Peyer's patch (tissue), 4 donors: ENCODE results near the gene COL5A2. TPM values are rescaled to one million over a fixed set of nuclear protein-coding genes. Genes with fewer than 3 reads are reported as not detected.

ENCODE experiments used
- DNase-seq, 3 donors: peaks; one replicate each; pipeline ENCODE4 v3.0.0-alpha.2; 2017 to 2019
- H3K27ac ChIP-seq, 4 donors: fragments of 200-600 bp; sonication (generic); one replicate each; pipeline ENCODE4 v1.5.1; 2016 to 2019
- H3K27me3 ChIP-seq, 2 donors: fragments of 200-600 bp; sonication (generic); one replicate each; pipeline ENCODE4 v1.5.1; 2019
- H3K36me3 ChIP-seq, 3 donors: fragments of 200-600 bp; sonication (generic); one replicate each; pipeline ENCODE4 v1.5.1; 2016 to 2019
- H3K4me1 ChIP-seq, 4 donors: fragments of 200-600 bp; sonication (generic); one replicate each; pipeline ENCODE4 v1.5.1; 2016 to 2019
- H3K4me3 ChIP-seq, 4 donors: fragments of 200-600 bp; sonication (generic); 1 replicate in 3 of 4; 2 replicates in 1 of 4; pipeline ENCODE4 v1.5.1; 2016 to 2019; ENCODE audit warnings: mild to moderate bottlenecking in 1 of 4
- H3K9me3 ChIP-seq, 4 donors: fragments of 200-600 bp; sonication (generic); one replicate each; pipeline ENCODE4 v1.5.1; 2016 to 2019; ENCODE audit warnings: mild to moderate bottlenecking in 1 of 4
- POLR2A ChIP-seq, 2 donors: fragments of 450-650 bp; IDR thresholded peaks; one replicate each; pipeline ENCODE4 v1.5.1; 2017; ENCODE audit warnings: antibody characterized with exemption in 2 of 2, mild to moderate bottlenecking in 2 of 2, moderate library complexity in 2 of 2
- total RNA-seq, 4 donors: library from RNA; depleted of rRNA; stranded (reverse); fragments of >200 nt; gene quantifications; one replicate each; pipeline ENCODE4 v1.1.0, GENCODE V29; 2016
- TF ChIP-seq, protein P1 (sequence below), 6 experiments: fragments of 450-650 bp in 4 of 6; fragments of 200-600 bp in 2 of 6; sonication (generic) in 1 of 6; IDR thresholded peaks; one replicate each; pipeline ENCODE4 v1.5.1; 2017 to 2019; ENCODE audit warnings: antibody characterized with exemption in 6 of 6, mild to moderate bottlenecking in 3 of 6, moderate library complexity in 1 of 6

Gene COL5A2
- total RNA-seq, 4 donors from 2014 or later = 10.2 to 53.6 (median 12.2) TPM

DNA sequence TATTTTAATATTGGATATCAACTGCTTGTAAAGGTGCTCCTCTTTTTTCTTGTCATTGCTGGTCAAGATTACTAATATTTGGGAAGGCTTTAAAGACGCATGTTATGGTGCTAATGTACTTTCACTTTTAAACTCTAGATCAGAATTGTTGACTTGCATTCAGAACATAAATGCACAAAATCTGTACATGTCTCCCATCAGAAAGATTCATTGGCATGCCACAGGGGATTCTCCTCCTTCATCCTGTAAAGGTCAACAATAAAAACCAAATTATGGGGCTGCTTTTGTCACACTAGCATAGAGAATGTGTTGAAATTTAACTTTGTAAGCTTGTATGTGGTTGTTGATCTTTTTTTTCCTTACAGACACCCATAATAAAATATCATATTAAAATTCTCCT is 167.2 kb downstream of the COL5A2 start:
- no peak for DNase-seq
- Histone ChIP-seq H3K27me3 (no peaks in the 10 kb centered on the region), H3K4me1 (no peaks in the 10 kb centered on the region), H3K27ac (no peak overlapping the region), H3K36me3 (peaks cover 0 to 14% (median 0%) of the 10 kb centered on the region in 3 donors), H3K4me3 (no peak overlapping the region), H3K9me3 (no peaks in the 10 kb centered on the region)
- no peak for TF ChIP-seq POLR2A (IDR thresholded peaks at IDR 0.05)
- TF ChIP-seq, protein P1, sequence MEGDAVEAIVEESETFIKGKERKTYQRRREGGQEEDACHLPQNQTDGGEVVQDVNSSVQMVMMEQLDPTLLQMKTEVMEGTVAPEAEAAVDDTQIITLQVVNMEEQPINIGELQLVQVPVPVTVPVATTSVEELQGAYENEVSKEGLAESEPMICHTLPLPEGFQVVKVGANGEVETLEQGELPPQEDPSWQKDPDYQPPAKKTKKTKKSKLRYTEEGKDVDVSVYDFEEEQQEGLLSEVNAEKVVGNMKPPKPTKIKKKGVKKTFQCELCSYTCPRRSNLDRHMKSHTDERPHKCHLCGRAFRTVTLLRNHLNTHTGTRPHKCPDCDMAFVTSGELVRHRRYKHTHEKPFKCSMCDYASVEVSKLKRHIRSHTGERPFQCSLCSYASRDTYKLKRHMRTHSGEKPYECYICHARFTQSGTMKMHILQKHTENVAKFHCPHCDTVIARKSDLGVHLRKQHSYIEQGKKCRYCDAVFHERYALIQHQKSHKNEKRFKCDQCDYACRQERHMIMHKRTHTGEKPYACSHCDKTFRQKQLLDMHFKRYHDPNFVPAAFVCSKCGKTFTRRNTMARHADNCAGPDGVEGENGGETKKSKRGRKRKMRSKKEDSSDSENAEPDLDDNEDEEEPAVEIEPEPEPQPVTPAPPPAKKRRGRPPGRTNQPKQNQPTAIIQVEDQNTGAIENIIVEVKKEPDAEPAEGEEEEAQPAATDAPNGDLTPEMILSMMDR (IDR thresholded peaks at IDR 0.05) = no peak

DNA sequence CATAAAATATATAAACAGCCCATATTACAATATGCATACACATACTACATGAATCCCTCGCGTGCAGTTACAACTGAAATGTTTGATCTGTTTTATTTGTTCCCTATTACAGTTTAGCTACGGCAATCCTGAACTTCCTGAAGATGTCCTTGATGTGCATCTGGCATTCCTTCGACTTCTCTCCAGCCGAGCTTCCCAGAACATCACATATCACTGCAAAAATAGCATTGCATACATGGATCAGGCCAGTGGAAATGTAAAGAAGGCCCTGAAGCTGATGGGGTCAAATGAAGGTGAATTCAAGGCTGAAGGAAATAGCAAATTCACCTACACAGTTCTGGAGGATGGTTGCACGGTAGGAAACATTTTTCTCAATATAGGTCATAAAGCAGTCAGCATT is 169.0 kb downstream of the COL5A2 start:
- Histone ChIP-seq H3K9me3 (no peaks in the 10 kb centered on the region), H3K27ac (no peak overlapping the region), H3K4me3 (no peak overlapping the region), H3K4me1 (no peaks in the 10 kb centered on the region), H3K36me3 (peaks cover 0 to 14% (median 0%) of the 10 kb centered on the region in 3 donors), H3K27me3 (no peaks in the 10 kb centered on the region)
- TF ChIP-seq, protein P1 (IDR thresholded peaks at IDR 0.05) = no peak
- TF ChIP-seq POLR2A (IDR thresholded peaks at IDR 0.05) = no peak
- DNase-seq = no peak

DNA sequence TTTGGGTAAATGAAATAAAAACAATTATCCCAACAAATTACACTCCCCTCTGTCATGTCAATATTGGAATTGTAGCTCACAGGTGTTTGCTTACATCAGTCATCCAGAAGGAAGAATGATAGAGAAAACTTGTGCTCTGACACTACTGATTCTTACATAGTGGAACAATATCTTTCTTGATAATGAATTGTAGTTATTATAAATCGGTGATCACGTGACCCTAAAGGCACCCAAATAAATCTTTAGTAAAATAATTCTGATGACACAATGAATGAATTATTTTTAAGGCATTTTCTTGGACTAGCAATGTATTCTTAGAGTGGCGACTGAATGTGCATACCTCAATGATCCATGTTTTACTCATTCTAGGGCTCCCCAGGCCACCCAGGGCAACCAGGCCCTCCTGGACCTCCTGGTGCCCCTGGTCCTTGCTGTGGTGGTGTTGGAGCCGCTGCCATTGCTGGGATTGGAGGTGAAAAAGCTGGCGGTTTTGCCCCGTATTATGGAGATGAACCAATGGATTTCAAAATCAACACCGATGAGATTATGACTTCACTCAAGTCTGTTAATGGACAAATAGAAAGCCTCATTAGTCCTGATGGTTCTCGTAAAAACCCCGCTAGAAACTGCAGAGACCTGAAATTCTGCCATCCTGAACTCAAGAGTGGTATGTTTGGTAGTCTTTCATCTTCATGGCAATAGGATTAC is 170.9 kb downstream of the COL5A2 start:
- Histone ChIP-seq H3K9me3 (no peaks in the 10 kb centered on the region), H3K4me1 (no peaks in the 10 kb centered on the region), H3K27ac (no peak overlapping the region), H3K27me3 (no peaks in the 10 kb centered on the region), H3K36me3 (peaks cover 0 to 19% (median 0%) of the 10 kb centered on the region in 3 donors), H3K4me3 (no peak overlapping the region)
- DNase-seq = no peak
- TF ChIP-seq, protein P1 (IDR thresholded peaks at IDR 0.05) = no peak
- TF ChIP-seq POLR2A (IDR thresholded peaks at IDR 0.05) = no peak

DNA sequence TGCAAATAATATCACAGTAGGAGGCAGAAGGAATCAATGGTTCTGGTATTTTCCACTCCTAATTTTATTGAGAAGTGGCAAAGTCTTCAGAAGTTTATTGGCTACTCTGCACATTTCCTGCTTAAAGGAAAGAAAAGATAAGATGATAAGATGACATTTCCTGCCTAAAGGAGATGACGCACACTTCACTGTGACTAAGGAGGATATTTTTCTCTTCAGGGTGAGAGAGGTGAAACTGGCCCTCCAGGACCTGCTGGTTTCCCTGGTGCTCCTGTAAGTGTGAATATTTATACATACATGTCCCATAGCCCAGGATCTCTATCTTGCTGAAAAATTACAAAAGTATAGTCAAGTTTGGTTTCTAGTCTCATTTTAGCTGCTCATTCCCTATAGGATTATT is 177.5 kb downstream of the COL5A2 start:
- Histone ChIP-seq H3K36me3 (peaks cover 0 to 43% (median 0%) of the 10 kb centered on the region in 3 donors), H3K4me1 (no peaks in the 10 kb centered on the region), H3K27me3 (no peaks in the 10 kb centered on the region), H3K9me3 (no peaks in the 10 kb centered on the region), H3K4me3 (no peak overlapping the region), H3K27ac (no peak overlapping the region)
- no peak for TF ChIP-seq POLR2A (IDR thresholded peaks at IDR 0.05)
- TF ChIP-seq, protein P1 (IDR thresholded peaks at IDR 0.05) = no peak
- no peak for DNase-seq

DNA sequence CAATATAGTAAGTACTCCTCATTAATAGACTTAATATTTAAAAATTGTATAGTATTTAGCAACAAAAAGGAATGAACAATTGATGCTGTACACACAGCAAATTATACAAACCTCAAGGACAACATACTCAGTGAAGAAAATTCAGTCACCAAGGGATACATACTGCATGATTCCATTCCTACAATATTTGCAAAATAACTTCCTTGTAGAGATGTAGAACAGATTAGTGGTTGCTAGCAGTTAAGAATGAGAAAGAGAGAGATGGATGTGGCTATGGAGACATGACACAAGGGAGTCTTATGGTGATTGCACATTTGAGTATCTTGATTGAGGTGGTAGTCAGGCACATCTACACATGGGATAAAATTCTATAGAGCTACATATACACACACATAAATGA is 179.3 kb downstream of the COL5A2 start:
- H3K27ac ChIP-seq = no peak overlapping the region
- H3K36me3 ChIP-seq = peaks cover 0 to 50% (median 0%) of the 10 kb centered on the region in 3 donors
- H3K4me3 ChIP-seq = no peak overlapping the region
- DNase-seq = no peak
- no peaks in the 10 kb centered on the region for H3K4me1 ChIP-seq
- TF ChIP-seq, protein P1 (IDR thresholded peaks at IDR 0.05) = no peak
- TF ChIP-seq POLR2A (IDR thresholded peaks at IDR 0.05) = no peak
- no peaks in the 10 kb centered on the region for H3K27me3 ChIP-seq
- H3K9me3 ChIP-seq = no peaks in the 10 kb centered on the region
